HepG2 (cell line): ENCODE data around the gene STRN3. TPM values are rescaled to one million over a fixed set of nuclear protein-coding genes. Genes with fewer than 3 reads are reported as not detected.
A peak's percentile ranks its signal among the peaks of the same experiment; 100 is the strongest.

Experiments used
- ATAC-seq: fragments of 200-7000 bp; cut with Tn5 transposase; 3 replicates; pipeline ENCODE4 v1.9.1; 2020; ENCODE audit warnings: mild to moderate bottlenecking, moderate library complexity
- BruUV-seq: library from RNA; stranded (reverse); fragments of 400-500 nt; replicated peaks from 2 replicates; lab custom pipeline; 2021; lab: Mats Ljungman, UMichigan
- CTCF ChIA-PET: fragments of 300-600 bp; formaldehyde crosslinking; extraction: SDS; loops from one replicate; lab custom pipeline; 2021; ENCODE audit warnings: low total read pairs, inconsistent platforms, low intra/inter-chr PET ratio; lab: Yijun Ruan, JAX
- POLR2A ChIA-PET: fragments of 350-600 bp; sonication (Branson Sonifier 250); formaldehyde crosslinking; loops from one replicate; lab custom pipeline; 2020; ENCODE audit warnings: antibody characterized with exemption, inconsistent platforms; lab: Yijun Ruan, JAX
- DNase-seq: peaks from one replicate; pipeline ENCODE4 v3.0.0-alpha.2; 2015; ENCODE audit warnings: low spot score
- FAIRE-seq: peaks from 3 replicates; lab custom pipeline; 2011; peaks lifted over from hg19 to GRCh38; lab: Jason Lieb, UNC
- H2AFZ ChIP-seq: one replicate; pipeline ENCODE4 v1.6.1; 2011; ENCODE audit warnings: low read length, inconsistent platforms
- H3K27ac ChIP-seq: fragments of 300-600 bp; 3 replicates; pipeline ENCODE4 v1.8.0; 2011; ENCODE audit warnings: mixed run types, mild to moderate bottlenecking, mixed read lengths, low read length, inconsistent platforms; ENCODE audit not compliant: insufficient read depth; ENCODE audit errors: extremely low read length
- H3K27me3 ChIP-seq, 2 experiments: fragments of 200-600 bp in 1 of 2; 2 replicates in 1 of 2; 3 replicates in 1 of 2; pipeline versions ENCODE4 v1.6.0 to v1.8.0; 2011; ENCODE audit warnings: low read length in 2 of 2, mild to moderate bottlenecking in 2 of 2, moderate library complexity in 2 of 2, inconsistent platforms in 1 of 2; ENCODE audit not compliant: insufficient read depth in 2 of 2, control insufficient read depth in 1 of 2
- H3K36me3 ChIP-seq, 2 experiments: fragments of 200-600 bp in 1 of 2; replicated peaks in 1 of 2; 2 replicates in 1 of 2; 3 replicates in 1 of 2; pipeline versions ENCODE4 v1.5.1 to v1.8.0; 2011; ENCODE audit warnings: low read length in 2 of 2, inconsistent platforms in 1 of 2; ENCODE audit not compliant: insufficient read depth in 2 of 2, control insufficient read depth in 1 of 2
- H3K4me1 ChIP-seq: 2 replicates; pipeline ENCODE4 v1.5.1; 2012; ENCODE audit warnings: low read length, inconsistent platforms; ENCODE audit not compliant: insufficient read depth
- H3K4me2 ChIP-seq: 2 replicates; pipeline ENCODE4 v1.6.0; 2011; ENCODE audit warnings: low read depth, low read length, inconsistent platforms
- H3K4me3 ChIP-seq, 3 experiments: fragments of 200-600 bp in 1 of 3; sonication (generic), shearing (Covaris generic) in 1 of 3; replicated peaks in 1 of 3; 2 replicates each; pipeline ENCODE4 v1.5.1; 2011 to 2016; ENCODE audit warnings: low read length in 3 of 3, inconsistent platforms in 2 of 3, low read depth in 2 of 3, mild to moderate bottlenecking in 2 of 3, control low read depth in 1 of 3, mixed read lengths in 1 of 3; ENCODE audit not compliant: insufficient read depth in 1 of 3
- H3K79me2 ChIP-seq: one replicate; pipeline ENCODE4 v1.6.1; 2011; ENCODE audit warnings: low read length, inconsistent platforms; ENCODE audit not compliant: insufficient read depth
- H3K9ac ChIP-seq: 2 replicates; pipeline ENCODE4 v1.6.0; 2011; ENCODE audit warnings: mild to moderate bottlenecking, low read depth, low read length, inconsistent platforms; ENCODE audit not compliant: insufficient read depth
- H3K9me3 ChIP-seq: 2 replicates; pipeline ENCODE4 v1.5.1; 2012; ENCODE audit warnings: mild to moderate bottlenecking, low read length
- H4K20me1 ChIP-seq: 2 replicates; pipeline ENCODE4 v1.6.0; 2011; ENCODE audit warnings: inconsistent platforms, mild to moderate bottlenecking, low read length, moderate library complexity; ENCODE audit not compliant: insufficient read depth
- AKAP8 ChIP-seq: sonication (generic); formaldehyde crosslinking; IDR thresholded peaks from 2 replicates; pipeline ENCODE4 v1.5.1; 2020; ENCODE audit warnings: mild to moderate bottlenecking, missing genetic modification reagents
- KLF9 ChIP-seq: IDR thresholded peaks from 2 replicates; pipeline ENCODE4 v1.6.1; 2016; ENCODE audit warnings: low read depth
- MIXL1 ChIP-seq: IDR thresholded peaks from 2 replicates; pipeline ENCODE4 v1.6.1; 2016
- MYNN ChIP-seq: sonication (generic); formaldehyde crosslinking; IDR thresholded peaks from 2 replicates; pipeline ENCODE4 v1.4.0; 2020; ENCODE audit warnings: mild to moderate bottlenecking, low read depth, missing genetic modification reagents
- RORA ChIP-seq: sonication (generic); formaldehyde crosslinking; IDR thresholded peaks from 2 replicates; pipeline ENCODE4 v1.5.0; 2020; ENCODE audit warnings: mild to moderate bottlenecking, missing genetic modification reagents, moderate library complexity
- SNAI1 ChIP-seq: sonication (generic); formaldehyde crosslinking; IDR thresholded peaks from 2 replicates; pipeline ENCODE4 v1.5.0; 2020; ENCODE audit warnings: mild to moderate bottlenecking, missing genetic modification reagents, borderline replicate concordance
- TOE1 ChIP-seq: sonication (generic); formaldehyde crosslinking; IDR thresholded peaks from 2 replicates; pipeline ENCODE4 v1.4.0; 2020; ENCODE audit warnings: mild to moderate bottlenecking, missing genetic modification reagents
- ZFP90 ChIP-seq: sonication (generic); formaldehyde crosslinking; IDR thresholded peaks from 2 replicates; pipeline ENCODE4 v1.8.0; 2022; ENCODE audit warnings: missing genetic modification reagents, mild to moderate bottlenecking, inconsistent platforms, borderline replicate concordance
- ZNF160 ChIP-seq: sonication (generic); formaldehyde crosslinking; IDR thresholded peaks from 2 replicates; pipeline ENCODE4 v1.8.0; 2022; ENCODE audit warnings: mild to moderate bottlenecking, inconsistent platforms, missing genetic modification reagents
- ZNF383 ChIP-seq: sonication (generic); formaldehyde crosslinking; IDR thresholded peaks from 2 replicates; pipeline ENCODE4 v1.4.0; 2020; ENCODE audit warnings: missing genetic modification reagents, mild to moderate bottlenecking, borderline replicate concordance
- ZNF607 ChIP-seq: sonication (generic); formaldehyde crosslinking; IDR thresholded peaks from 2 replicates; pipeline ENCODE4 v1.5.1; 2020; ENCODE audit warnings: missing genetic modification reagents, mild to moderate bottlenecking, borderline replicate concordance
- ZNF724P ChIP-seq: sonication (generic); formaldehyde crosslinking; IDR thresholded peaks from 2 replicates; pipeline ENCODE4 v1.8.0; 2022; ENCODE audit warnings: missing genetic modification reagents, borderline replicate concordance
- ZNF761 ChIP-seq: sonication (generic); formaldehyde crosslinking; conservative IDR thresholded peaks from 2 replicates; pipeline ENCODE4 v1.4.0; 2020; ENCODE audit warnings: mild to moderate bottlenecking, missing genetic modification reagents
- ZSCAN12 ChIP-seq: sonication (generic); formaldehyde crosslinking; IDR thresholded peaks from 2 replicates; pipeline ENCODE4 v1.9.0; 2021; ENCODE audit warnings: mild to moderate bottlenecking, missing genetic modification reagents
- WGBS: methylation state at CpG from one replicate; pipeline ENCODE4 v1.1.6; 2017; ENCODE audit warnings: low lambda C conversion rate; 5-methylcytosine and 5-hydroxymethylcytosine counted together
- in situ Hi-C: cut with HindIII; loops from 2 replicates; pipeline ENCODE4 v1.10.0; 2017; ENCODE audit warnings: low pct_unique_long_range_greater_than_20kb; ENCODE audit not compliant: extremely low pct_ligation_motif_present
- intact Hi-C: fragments of 100-400 bp; cut with micrococcal nuclease; formaldehyde crosslinking; loops from one replicate; pipeline ENCODE4 v1.10.0; 2022; ENCODE audit not compliant: unreplicated experiment
- polyA plus RNA-seq, 8 experiments: library from polyadenylated mRNA; depleted of rRNA in 3 of 8; stranded (reverse) in 7 of 8; unstranded in 1 of 8; fragments of >200 nt; fragmentation: Illumina TruSeq in 4 of 8; extraction: Trizol in 4 of 8; gene quantifications; 2 replicates each; pipeline versions ENCODE4 v1.2.1 to v1.2.3, GENCODE V29; 2011 to 2016; ENCODE audit warnings: low read depth in 4 of 8, missing spikeins in 1 of 8, mixed read lengths in 1 of 8; ENCODE audit not compliant: insufficient read depth in 1 of 8
- total RNA-seq, 5 experiments: library from RNA; depleted of rRNA; stranded (reverse); fragments of >200 nt; fragmentation: Illumina TruSeq; extraction: Trizol; gene quantifications; 2 replicates each; pipeline ENCODE4 v1.2.3, GENCODE V29; 2016; ENCODE audit warnings: low read depth in 1 of 5
- TF ChIP-seq, protein P1 (sequence below): sonication (generic); formaldehyde crosslinking; IDR thresholded peaks from 2 replicates; pipeline ENCODE4 v1.4.0; 2020; ENCODE audit warnings: mild to moderate bottlenecking, missing genetic modification reagents
- TF ChIP-seq, protein P2 (sequence below): sonication (generic); formaldehyde crosslinking; IDR thresholded peaks from 2 replicates; pipeline ENCODE4 v1.4.0; 2020; ENCODE audit warnings: missing genetic modification reagents, borderline replicate concordance
- TF ChIP-seq, protein P3 (sequence below): sonication (generic); formaldehyde crosslinking; IDR thresholded peaks from 2 replicates; pipeline ENCODE4 v1.5.1; 2020; ENCODE audit warnings: missing genetic modification reagents, mild to moderate bottlenecking, borderline replicate concordance
- TF ChIP-seq, protein P4 (sequence below): sonication (generic); formaldehyde crosslinking; IDR thresholded peaks from 2 replicates; pipeline ENCODE4 v1.4.0; 2020; ENCODE audit warnings: mild to moderate bottlenecking, missing genetic modification reagents

The STRN3 gene
- total and polyA plus RNA-seq, 2 of the 13 experiments (the other 11 are each of a cell fraction or from before 2014, with no cell fraction given), result 49.4 to 123 TPM

DNA sequence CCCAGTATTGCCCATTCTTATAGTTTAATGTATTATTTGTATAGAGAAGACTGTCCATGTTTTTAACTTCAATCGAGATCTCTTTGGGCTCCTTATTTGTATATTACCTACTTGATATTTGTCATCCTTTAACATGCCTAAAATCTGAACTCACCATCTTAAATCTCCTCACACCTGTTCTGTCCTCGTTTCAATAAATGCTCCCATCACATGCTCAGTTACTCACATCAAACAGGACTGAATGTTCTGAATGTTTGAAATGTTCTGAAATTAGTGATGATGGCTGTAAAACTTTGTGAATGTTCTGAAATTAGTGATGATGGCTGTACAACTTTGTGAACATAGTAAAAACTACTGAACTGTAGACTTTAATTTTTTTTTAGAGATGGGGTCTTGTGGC, 117.4 kb downstream of the STRN3 start (continued):
- TF ChIP-seq, protein P1, sequence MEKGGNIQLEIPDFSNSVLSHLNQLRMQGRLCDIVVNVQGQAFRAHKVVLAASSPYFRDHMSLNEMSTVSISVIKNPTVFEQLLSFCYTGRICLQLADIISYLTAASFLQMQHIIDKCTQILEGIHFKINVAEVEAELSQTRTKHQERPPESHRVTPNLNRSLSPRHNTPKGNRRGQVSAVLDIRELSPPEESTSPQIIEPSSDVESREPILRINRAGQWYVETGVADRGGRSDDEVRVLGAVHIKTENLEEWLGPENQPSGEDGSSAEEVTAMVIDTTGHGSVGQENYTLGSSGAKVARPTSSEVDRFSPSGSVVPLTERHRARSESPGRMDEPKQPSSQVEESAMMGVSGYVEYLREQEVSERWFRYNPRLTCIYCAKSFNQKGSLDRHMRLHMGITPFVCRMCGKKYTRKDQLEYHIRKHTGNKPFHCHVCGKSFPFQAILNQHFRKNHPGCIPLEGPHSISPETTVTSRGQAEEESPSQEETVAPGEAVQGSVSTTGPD, result no peak
- TF ChIP-seq, protein P2, sequence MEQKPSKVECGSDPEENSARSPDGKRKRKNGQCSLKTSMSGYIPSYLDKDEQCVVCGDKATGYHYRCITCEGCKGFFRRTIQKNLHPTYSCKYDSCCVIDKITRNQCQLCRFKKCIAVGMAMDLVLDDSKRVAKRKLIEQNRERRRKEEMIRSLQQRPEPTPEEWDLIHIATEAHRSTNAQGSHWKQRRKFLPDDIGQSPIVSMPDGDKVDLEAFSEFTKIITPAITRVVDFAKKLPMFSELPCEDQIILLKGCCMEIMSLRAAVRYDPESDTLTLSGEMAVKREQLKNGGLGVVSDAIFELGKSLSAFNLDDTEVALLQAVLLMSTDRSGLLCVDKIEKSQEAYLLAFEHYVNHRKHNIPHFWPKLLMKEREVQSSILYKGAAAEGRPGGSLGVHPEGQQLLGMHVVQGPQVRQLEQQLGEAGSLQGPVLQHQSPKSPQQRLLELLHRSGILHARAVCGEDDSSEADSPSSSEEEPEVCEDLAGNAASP (CRISPR knock-in tag), result no peak
- no peak for TF ChIP-seq ZFP90 (CRISPR knock-in tag)
- TF ChIP-seq, all 625 proteins: peak for 0

DNA sequence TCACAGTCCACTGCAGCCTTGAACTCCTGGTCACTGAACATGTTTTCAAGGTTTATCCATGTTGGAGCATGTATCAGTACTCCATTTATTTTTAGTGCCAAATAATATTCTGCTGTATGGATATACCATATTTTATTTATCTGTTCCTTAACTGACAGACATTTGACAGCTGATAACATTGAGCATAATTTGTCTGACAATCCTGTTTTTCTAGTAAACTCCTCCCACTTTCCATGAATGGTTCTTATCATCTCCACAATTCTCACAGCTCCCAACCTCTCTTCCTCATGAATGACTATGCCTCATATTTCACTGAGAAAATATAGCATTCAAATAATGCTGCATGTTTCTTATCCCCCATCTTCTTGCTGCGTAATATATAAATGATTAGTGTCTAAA, 118.5 kb downstream of the STRN3 start:
- Histone ChIP-seq H3K9me3 (no peaks in the 10 kb centered on the region), H3K79me2 (no peaks in the 10 kb centered on the region), H4K20me1 (no peaks in the 10 kb centered on the region; the same call in 1 of the 2 replicates), H3K4me1 (peaks cover 13% of the 10 kb centered on the region), H3K27me3 (no peaks in the 10 kb centered on the region), H2AFZ (no peak overlapping the region), H3K36me3 (peaks cover 35 to 84% of the 10 kb centered on the region in 2 experiments), H3K27ac (no peak overlapping the region), H3K9ac (no peak overlapping the region), H3K4me3 (no peak overlapping the region), H3K4me2 (no peak overlapping the region)
- intact Hi-C loops, result no loop called here
- WGBS, result 99% methylated on average over 1 of the region's 1 CpG
- in situ Hi-C loops, result no loop called here
- ChIA-PET POLR2A (no interaction called here), CTCF (interaction anchor here (2.6 kb wide), 1 partner anchor 252 kb away, joined by 10 read pairs; no protein-coding TSS in a partner anchor)
- BruUV-seq, result no TSS peak
- FAIRE-seq (no peak), ATAC-seq (peak; percentile 8; the same call in 2 of the 3 replicates), DNase-seq (no peak)
- TF ChIP-seq ZNF724P (CRISPR knock-in tag) (no peak), SNAI1 (no peak), TOE1 (CRISPR knock-in tag) (no peak), AKAP8 (CRISPR knock-in tag) (no peak), ZNF383 (CRISPR knock-in tag) (no peak), KLF9 (CRISPR knock-in tag) (no peak), ZNF607 (CRISPR knock-in tag) (no peak), MIXL1 (CRISPR knock-in tag) (no peak), ZSCAN12 (CRISPR knock-in tag) (no peak), ZNF160 (CRISPR knock-in tag) (no peak), MYNN (CRISPR knock-in tag) (no peak), ZNF761 (CRISPR knock-in tag) (no peak), RORA (no peak)
- TF ChIP-seq, protein P3, sequence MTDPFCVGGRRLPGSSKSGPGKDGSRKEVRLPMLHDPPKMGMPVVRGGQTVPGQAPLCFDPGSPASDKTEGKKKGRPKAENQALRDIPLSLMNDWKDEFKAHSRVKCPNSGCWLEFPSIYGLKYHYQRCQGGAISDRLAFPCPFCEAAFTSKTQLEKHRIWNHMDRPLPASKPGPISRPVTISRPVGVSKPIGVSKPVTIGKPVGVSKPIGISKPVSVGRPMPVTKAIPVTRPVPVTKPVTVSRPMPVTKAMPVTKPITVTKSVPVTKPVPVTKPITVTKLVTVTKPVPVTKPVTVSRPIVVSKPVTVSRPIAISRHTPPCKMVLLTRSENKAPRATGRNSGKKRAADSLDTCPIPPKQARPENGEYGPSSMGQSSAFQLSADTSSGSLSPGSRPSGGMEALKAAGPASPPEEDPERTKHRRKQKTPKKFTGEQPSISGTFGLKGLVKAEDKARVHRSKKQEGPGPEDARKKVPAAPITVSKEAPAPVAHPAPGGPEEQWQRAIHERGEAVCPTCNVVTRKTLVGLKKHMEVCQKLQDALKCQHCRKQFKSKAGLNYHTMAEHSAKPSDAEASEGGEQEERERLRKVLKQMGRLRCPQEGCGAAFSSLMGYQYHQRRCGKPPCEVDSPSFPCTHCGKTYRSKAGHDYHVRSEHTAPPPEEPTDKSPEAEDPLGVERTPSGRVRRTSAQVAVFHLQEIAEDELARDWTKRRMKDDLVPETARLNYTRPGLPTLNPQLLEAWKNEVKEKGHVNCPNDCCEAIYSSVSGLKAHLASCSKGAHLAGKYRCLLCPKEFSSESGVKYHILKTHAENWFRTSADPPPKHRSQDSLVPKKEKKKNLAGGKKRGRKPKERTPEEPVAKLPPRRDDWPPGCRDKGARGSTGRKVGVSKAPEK, result no peak
- TF ChIP-seq, protein P4, sequence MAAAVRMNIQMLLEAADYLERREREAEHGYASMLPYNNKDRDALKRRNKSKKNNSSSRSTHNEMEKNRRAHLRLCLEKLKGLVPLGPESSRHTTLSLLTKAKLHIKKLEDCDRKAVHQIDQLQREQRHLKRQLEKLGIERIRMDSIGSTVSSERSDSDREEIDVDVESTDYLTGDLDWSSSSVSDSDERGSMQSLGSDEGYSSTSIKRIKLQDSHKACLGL (CRISPR knock-in tag), result no peak
